WERI-Rb-1 (cell line): ENCODE results near the gene HS2ST1.

Source experiments
- DNase-seq: peaks from one replicate; pipeline ENCODE4 v3.0.0-alpha.2; 2020
- H3K27ac ChIP-seq: fragments of 250-450 bp; sonication (Bioruptor Pico); 2 replicates; pipeline ENCODE4 v1.5.1; 2020; ENCODE audit warnings: mild to moderate bottlenecking, moderate library complexity
- H3K27me3 ChIP-seq: fragments of 250-450 bp; sonication (Bioruptor Pico); 2 replicates; pipeline ENCODE4 v1.5.1; 2021; ENCODE audit warnings: mild to moderate bottlenecking, low read depth, moderate library complexity; ENCODE audit not compliant: insufficient read depth, severe bottlenecking
- H3K36me3 ChIP-seq: fragments of 250-450 bp; sonication (Bioruptor Pico); 2 replicates; pipeline ENCODE4 v1.5.1; 2020; ENCODE audit warnings: mild to moderate bottlenecking, moderate library complexity
- H3K4me3 ChIP-seq: 2 replicates; pipeline ENCODE4 v1.5.1; 2011; ENCODE audit warnings: low read depth, mild to moderate bottlenecking, control low read depth, low read length
- H3K9me3 ChIP-seq: fragments of 250-450 bp; sonication (Bioruptor Pico); 2 replicates; pipeline ENCODE4 v1.5.1; 2021; ENCODE audit warnings: mild to moderate bottlenecking, moderate library complexity; ENCODE audit not compliant: severe bottlenecking
- TF ChIP-seq, protein P1 (sequence below): IDR thresholded peaks from 2 replicates; pipeline ENCODE4 v1.5.1; 2011; ENCODE audit warnings: low read depth, mild to moderate bottlenecking, control low read depth, inconsistent platforms, low read length

HS2ST1 gene

DNA sequence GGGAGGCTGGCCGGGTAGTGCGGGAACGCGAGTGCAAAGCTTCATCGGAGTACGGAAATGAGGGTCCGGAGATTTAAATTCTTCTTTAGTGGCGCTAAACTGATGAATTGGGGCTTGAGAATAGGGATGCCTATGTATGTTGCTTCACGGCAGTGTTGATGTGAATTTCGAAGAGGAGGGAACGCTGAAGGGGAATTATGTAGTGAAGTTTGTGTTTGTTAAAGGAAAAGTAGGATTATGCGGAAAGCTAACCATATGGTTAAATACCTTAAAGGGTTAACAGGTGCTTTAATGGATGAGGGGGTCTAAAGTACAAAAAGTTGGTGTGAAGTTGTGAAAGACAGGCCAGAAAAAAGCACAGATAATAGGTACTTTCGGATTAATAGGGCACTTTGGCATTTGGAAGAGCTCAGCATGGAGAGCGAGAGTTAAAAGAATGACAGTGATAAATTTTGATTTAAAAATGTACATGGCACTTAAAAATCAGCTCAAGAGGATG, 1.4 kb downstream of the HS2ST1 start:
- peak overlapping the region; percentile 89 for H3K27ac ChIP-seq
- H3K36me3 ChIP-seq: peaks cover 6% of the 10 kb centered on the region; the same call in 1 of the 2 replicates
- peak overlapping the region; percentile 86 for H3K4me3 ChIP-seq
- DNase-seq: no peak
- no peaks in the 10 kb centered on the region for H3K9me3 ChIP-seq
- TF ChIP-seq, protein P1, sequence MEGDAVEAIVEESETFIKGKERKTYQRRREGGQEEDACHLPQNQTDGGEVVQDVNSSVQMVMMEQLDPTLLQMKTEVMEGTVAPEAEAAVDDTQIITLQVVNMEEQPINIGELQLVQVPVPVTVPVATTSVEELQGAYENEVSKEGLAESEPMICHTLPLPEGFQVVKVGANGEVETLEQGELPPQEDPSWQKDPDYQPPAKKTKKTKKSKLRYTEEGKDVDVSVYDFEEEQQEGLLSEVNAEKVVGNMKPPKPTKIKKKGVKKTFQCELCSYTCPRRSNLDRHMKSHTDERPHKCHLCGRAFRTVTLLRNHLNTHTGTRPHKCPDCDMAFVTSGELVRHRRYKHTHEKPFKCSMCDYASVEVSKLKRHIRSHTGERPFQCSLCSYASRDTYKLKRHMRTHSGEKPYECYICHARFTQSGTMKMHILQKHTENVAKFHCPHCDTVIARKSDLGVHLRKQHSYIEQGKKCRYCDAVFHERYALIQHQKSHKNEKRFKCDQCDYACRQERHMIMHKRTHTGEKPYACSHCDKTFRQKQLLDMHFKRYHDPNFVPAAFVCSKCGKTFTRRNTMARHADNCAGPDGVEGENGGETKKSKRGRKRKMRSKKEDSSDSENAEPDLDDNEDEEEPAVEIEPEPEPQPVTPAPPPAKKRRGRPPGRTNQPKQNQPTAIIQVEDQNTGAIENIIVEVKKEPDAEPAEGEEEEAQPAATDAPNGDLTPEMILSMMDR: no peak
- no peaks in the 10 kb centered on the region for H3K27me3 ChIP-seq

DNA sequence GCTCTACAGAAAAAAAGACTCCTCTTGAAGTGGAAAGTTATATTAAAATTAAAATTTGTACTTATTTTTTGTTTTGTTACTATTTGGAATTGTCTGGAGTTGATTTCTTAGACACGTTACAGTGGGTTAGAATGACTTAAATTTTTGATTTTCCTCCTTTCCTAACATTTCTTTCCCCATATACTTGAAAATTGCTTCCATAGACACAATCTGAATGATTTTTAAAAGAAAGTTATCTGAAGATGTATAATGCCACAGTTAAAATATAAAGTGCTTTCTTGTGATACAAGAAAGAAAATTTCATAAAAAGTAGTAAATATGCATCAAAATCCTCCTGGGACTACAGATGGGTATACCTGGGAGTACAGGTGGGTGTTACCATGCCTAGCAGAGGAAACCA, 2.3 kb downstream of the HS2ST1 start:
- no peaks in the 10 kb centered on the region for H3K9me3 ChIP-seq
- no peaks in the 10 kb centered on the region for H3K27me3 ChIP-seq
- TF ChIP-seq, protein P1: no peak
- H3K27ac ChIP-seq: no peak overlapping the region
- peaks cover 3% of the 10 kb centered on the region; the same call in 1 of the 2 replicates for H3K36me3 ChIP-seq
- DNase-seq: no peak
- H3K4me3 ChIP-seq: no peak overlapping the region

DNA sequence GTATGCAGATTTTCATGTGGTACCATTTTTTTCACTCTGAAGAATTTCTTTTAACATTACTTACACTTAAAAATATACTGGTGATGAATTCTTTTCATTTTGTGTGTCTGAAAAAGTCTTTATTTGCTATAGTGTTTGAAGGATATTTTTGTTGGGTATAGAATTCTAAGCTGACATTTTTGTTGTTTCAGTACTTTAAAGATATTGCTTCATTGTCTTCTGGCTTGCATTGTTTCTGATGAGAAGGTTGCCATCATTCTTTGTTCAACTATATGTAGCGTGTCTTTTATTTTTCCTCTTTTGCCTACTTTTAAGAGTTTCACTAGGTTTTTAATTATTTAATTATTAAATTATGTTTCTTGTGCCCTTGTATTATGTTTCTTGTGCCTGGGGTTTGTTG, 8.0 kb downstream of the HS2ST1 start:
- DNase-seq: no peak
- no peaks in the 10 kb centered on the region for H3K27me3 ChIP-seq
- peaks cover 19% of the 10 kb centered on the region for H3K9me3 ChIP-seq
- no peaks in the 10 kb centered on the region for H3K36me3 ChIP-seq
- H3K27ac ChIP-seq: no peak overlapping the region
- no peak overlapping the region for H3K4me3 ChIP-seq
- TF ChIP-seq, protein P1: no peak

DNA sequence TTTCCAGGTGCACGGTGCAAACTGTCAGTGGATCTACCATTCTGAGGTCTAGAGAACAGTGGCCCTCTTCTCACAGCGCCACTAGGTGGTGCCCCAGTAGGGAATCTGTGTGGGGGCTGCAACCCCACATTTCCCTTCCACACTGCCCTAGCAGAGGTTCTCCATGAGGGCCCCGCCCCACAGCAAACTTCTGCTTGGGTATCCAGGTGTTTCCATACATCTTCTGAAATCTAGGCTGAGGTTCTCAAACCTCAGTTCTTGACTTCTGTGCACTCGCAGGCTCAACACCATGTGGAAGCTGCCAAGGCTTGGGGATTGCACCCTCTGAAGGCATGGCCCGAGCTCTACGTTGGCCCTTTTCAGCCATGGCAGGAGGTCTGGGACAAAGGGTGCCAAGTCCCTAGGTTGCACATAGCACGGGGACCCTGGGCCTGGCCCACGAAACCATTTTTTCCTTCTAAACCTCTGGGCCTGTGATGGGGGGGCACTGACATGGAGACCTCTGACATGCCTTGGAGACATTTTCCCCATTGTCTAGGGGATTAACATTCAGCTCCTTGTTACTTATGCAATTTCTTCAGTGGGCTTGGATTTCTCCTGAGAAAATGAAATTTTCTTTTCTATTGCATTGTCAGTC, 10.0 kb downstream of the HS2ST1 start:
- peaks cover 19% of the 10 kb centered on the region for H3K9me3 ChIP-seq
- no peaks in the 10 kb centered on the region for H3K36me3 ChIP-seq
- TF ChIP-seq, protein P1: no peak
- no peak overlapping the region for H3K27ac ChIP-seq
- no peaks in the 10 kb centered on the region for H3K27me3 ChIP-seq
- DNase-seq: no peak
- no peak overlapping the region for H3K4me3 ChIP-seq

DNA sequence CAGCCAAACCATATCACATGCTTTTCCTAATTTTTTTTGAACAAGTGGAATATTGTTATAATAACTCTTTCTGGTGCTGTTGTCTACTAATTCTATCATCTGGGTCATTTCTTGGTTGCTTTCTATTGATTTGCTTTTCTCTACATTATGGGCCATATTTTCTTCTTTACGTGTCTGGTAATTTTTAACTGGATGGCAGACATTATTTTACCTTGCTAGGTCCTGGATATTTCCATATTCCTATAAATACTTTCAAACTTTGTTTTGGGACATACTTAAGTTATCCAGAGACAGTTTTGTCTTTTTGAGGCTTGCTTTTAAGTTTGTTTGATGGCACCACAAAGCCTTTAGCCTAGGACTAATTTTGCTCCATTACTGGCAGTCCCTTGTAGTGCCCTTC, 11.3 kb downstream of the HS2ST1 start:
- Histone ChIP-seq H3K9me3 (peaks cover 19% of the 10 kb centered on the region), H3K27me3 (no peaks in the 10 kb centered on the region), H3K4me3 (no peak overlapping the region), H3K36me3 (no peaks in the 10 kb centered on the region), H3K27ac (no peak overlapping the region)
- TF ChIP-seq, protein P1: no peak
- no peak for DNase-seq

DNA sequence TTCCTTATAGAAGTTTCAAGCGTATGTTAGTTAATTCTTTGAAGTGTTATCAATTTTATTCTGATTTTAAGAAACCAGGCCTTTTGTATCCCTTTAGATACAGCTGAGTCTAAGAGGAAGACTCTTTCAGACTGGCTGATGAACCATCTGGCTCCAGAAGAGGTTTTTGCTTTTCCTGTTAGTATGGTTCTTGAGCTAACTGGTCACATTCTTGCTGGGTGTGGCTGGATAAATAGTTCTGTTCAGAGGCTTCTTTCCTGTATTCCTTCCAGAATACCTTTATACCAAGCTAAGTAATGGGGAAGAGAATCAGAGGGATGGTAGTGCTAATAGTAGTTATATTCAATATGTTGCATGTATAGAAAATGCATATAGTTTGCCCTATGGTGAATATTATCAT, 12.4 kb downstream of the HS2ST1 start:
- Histone ChIP-seq H3K36me3 (no peaks in the 10 kb centered on the region), H3K27me3 (no peaks in the 10 kb centered on the region), H3K9me3 (peaks cover 19% of the 10 kb centered on the region), H3K27ac (no peak overlapping the region), H3K4me3 (no peak overlapping the region)
- TF ChIP-seq, protein P1: no peak
- DNase-seq: no peak
